Ascending aorta (tissue), 2 donors: ENCODE measurements around the gene BLTP3B. TPM values are rescaled to one million over a fixed set of nuclear protein-coding genes. Genes with fewer than 3 reads are reported as not detected.
A peak's percentile ranks its signal among the peaks of the same experiment; 100 is the strongest.

Experiments used
- DNase-seq, 2 donors: peaks; one replicate each; pipeline ENCODE4 v3.0.0-alpha.2; 2019; ENCODE audit warnings: low spot score in 2 of 2
- H3K27ac ChIP-seq, 2 donors: fragments of 200-600 bp; sonication (generic); one replicate each; pipeline ENCODE4 v1.5.1; 2016 to 2017; ENCODE audit warnings: mild to moderate bottlenecking in 1 of 2
- H3K27me3 ChIP-seq: fragments of 200-600 bp; sonication (generic); one replicate; pipeline ENCODE4 v1.5.1; 2017
- H3K36me3 ChIP-seq, 2 donors: fragments of 200-600 bp; sonication (generic); one replicate each; pipeline ENCODE4 v1.5.1; 2016
- H3K4me1 ChIP-seq, 2 donors: fragments of 200-600 bp; sonication (generic); one replicate each; pipeline ENCODE4 v1.5.1; 2016 to 2017; ENCODE audit warnings: mild to moderate bottlenecking in 1 of 2
- H3K4me3 ChIP-seq, 2 donors: fragments of 200-600 bp; sonication (generic); one replicate each; pipeline ENCODE4 v1.5.1; 2016 to 2017; ENCODE audit warnings: mild to moderate bottlenecking in 1 of 2
- H3K9me3 ChIP-seq, 2 donors: fragments of 200-600 bp; sonication (generic); one replicate each; pipeline ENCODE4 v1.5.1; 2016
- CTCF ChIP-seq, 3 experiments: fragments of 200-600 bp in 2 of 3; fragments of 450-650 bp in 1 of 3; sonication (generic) in 2 of 3; IDR thresholded peaks; one replicate each; pipeline ENCODE4 v1.5.1; 2016 to 2019; ENCODE audit warnings: antibody characterized with exemption in 3 of 3, mild to moderate bottlenecking in 1 of 3, moderate library complexity in 1 of 3
- intact Hi-C: fragments of 100-400 bp; cut with DNase I; formaldehyde crosslinking; loops from one replicate; pipeline ENCODE4 v1.15.1; 2023
- total RNA-seq: library from RNA; depleted of rRNA; stranded (reverse); fragments of >200 nt; gene quantifications from one replicate; pipeline ENCODE4 v1.1.0, GENCODE V29; 2016

The BLTP3B gene
- total RNA-seq, 1 donor from 2014 or later: 18.8 TPM

DNA sequence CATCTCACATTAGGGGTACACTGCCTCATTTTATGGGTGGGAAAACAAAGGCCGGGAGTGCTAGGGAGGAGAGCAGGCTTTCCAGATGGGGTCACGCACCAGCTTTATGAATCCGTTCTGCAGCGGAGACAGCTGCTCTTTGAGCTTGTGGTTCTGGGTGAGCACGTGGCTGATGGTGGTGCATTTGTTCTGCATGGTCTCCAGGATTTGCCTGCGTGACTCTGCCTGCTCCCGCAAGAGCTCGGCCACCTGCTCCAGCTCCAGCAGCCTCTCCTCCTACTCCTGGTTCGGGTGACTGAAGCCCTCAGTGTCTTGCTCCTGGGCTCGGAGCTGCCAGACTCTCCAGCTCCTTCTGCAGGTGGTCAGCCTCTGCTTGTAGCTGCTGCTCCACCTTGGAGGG, 23.6 kb upstream of the BLTP3B start:
- DNase-seq: peak in 1 of 2 donors; percentile 35
- H3K27me3 ChIP-seq: no peaks in the 10 kb centered on the region
- intact Hi-C loops: no loop called here
- no peak overlapping the region for H3K4me3 ChIP-seq
- H3K27ac ChIP-seq: no peak overlapping the region
- TF ChIP-seq CTCF (IDR thresholded peaks at IDR 0.05): no peak
- H3K9me3 ChIP-seq: no peaks in the 10 kb centered on the region
- peaks cover 0 to 4% of the 10 kb centered on the region in 2 donors for H3K4me1 ChIP-seq
- no peaks in the 10 kb centered on the region for H3K36me3 ChIP-seq

GRCh38 chr12:100165356-100165755, 22.7 kb upstream of the BLTP3B start:
- no peak for TF ChIP-seq CTCF (IDR thresholded peaks at IDR 0.05)
- no peak overlapping the region for H3K4me3 ChIP-seq
- no peaks in the 10 kb centered on the region for H3K9me3 ChIP-seq
- intact Hi-C loops: no loop called here
- no peaks in the 10 kb centered on the region for H3K27me3 ChIP-seq
- H3K4me1 ChIP-seq: peaks cover 0 to 4% of the 10 kb centered on the region in 2 donors
- no peak overlapping the region for H3K27ac ChIP-seq
- no peaks in the 10 kb centered on the region for H3K36me3 ChIP-seq
- no peak for DNase-seq

- intact Hi-C loops: no loop called here
- Histone ChIP-seq H3K4me1 (peaks cover 0 to 4% of the 10 kb centered on the region in 2 donors), H3K36me3 (no peaks in the 10 kb centered on the region), H3K27ac (no peak overlapping the region), H3K9me3 (no peaks in the 10 kb centered on the region), H3K4me3 (peak overlapping the region; percentile 27 to 34), H3K27me3 (no peaks in the 10 kb centered on the region)
- DNase-seq: no peak
- no peak for TF ChIP-seq CTCF (IDR thresholded peaks at IDR 0.05)
These were observed 21.6 kb upstream of the BLTP3B start for GRCh38 chr12:100164153-100164704.

DNA sequence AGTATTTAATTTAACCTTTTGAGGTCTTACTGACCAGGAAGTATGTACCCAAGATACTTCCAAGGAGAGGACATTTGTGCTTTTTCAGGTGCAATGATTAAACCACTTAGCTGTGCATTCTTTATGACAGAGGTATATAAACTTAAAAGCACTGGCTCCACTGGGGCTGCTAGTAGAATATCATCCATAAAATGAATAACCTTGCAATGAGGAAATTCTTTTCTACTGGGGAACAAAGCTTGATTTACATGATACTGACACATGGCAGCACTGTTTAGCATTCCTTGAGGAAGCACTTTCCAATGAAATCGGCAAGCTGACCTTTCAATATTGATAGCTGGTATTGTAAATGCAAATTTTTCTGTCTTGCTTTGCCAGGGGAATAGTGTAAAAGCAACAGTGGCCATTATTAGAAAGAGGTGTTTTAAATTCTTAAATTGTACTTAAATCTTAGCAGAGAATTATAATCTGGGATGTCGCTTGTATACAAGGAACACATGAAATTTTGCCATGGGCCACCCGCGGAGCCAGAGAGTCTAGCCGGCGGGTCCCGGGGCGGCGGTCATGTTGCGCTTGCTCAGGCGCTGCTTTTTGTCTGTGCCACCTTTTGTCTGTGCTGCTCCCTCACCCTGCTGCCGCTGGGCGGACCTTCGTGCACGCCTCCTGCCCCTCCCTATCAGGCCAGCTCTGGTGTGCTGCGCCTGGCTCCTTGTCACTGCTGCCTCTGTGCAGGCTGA, 20.9 kb upstream of the BLTP3B start:
- Histone ChIP-seq H3K9me3 (no peaks in the 10 kb centered on the region), H3K4me1 (peaks cover 0 to 4% of the 10 kb centered on the region in 2 donors), H3K27ac (no peak overlapping the region), H3K36me3 (no peaks in the 10 kb centered on the region), H3K27me3 (no peaks in the 10 kb centered on the region), H3K4me3 (peak overlapping the region; percentile 27 to 34)
- peak in 2 of 3 experiments; percentile 23 to 33 for TF ChIP-seq CTCF (IDR thresholded peaks at IDR 0.05)
- peak; percentile 18 to 82 for DNase-seq
- intact Hi-C loops: no loop called here

DNA sequence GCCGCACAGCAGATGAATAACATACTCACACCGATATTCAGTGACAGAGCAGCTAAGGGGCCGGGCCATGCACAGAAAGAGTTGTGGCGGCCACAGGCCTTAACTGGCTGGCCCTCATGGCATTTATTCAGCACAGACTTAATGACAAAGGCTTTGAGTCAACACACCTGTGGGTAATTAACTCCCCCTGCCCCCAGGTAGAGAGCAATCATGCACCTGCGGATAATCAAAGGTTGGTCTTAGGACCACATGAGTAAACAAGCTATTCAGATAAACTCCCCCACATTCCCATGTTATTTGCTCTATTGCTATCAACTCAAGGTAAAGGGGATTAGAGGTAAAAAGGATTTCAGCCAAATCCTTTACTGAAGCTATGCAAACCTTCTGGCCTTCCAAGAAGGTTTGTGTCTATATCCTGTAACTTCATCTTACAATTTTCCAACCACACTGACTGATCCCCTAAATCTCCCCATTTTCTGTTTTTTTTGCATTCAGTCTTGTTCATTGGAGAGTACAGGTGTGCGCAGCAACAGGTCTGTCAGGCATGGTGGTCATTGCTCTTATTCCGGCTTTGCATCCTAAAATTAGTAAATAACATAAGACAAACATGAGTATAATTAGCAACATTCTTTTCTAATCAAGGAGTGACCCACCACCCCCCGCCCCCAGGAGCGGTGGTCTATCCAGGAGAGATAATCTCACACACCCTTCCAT, 16.9 kb upstream of the BLTP3B start:
- peaks cover 0 to 4% of the 10 kb centered on the region in 2 donors for H3K4me1 ChIP-seq
- H3K27me3 ChIP-seq: no peaks in the 10 kb centered on the region
- no peaks in the 10 kb centered on the region for H3K9me3 ChIP-seq
- no peak for TF ChIP-seq CTCF (IDR thresholded peaks at IDR 0.05)
- no peaks in the 10 kb centered on the region for H3K36me3 ChIP-seq
- intact Hi-C loops: loop anchor here (5.0 kb wide), 1 partner anchor 38 kb away; no protein-coding TSS in a partner anchor
- H3K4me3 ChIP-seq: no peak overlapping the region
- no peak for DNase-seq
- no peak overlapping the region for H3K27ac ChIP-seq
